Naive thymus-derived CD4-positive, alpha-beta T cell (primary cell): Measurements from ENCODE around the gene RIPPLY1. TPM values are rescaled to one million over a fixed set of nuclear protein-coding genes. Genes with fewer than 3 reads are reported as not detected.
A peak's percentile ranks its signal among the peaks of the same experiment; 100 is the strongest.

Experiments
- ATAC-seq: fragments of 150-1000 bp; cut with Tn5 transposase; 2 replicates; pipeline ENCODE4 v1.10.0; 2021; ENCODE audit warnings: mild to moderate bottlenecking, moderate library complexity
- CTCF ChIA-PET: fragments of 350-600 bp; sonication (Branson Sonifier 250); formaldehyde crosslinking; loops from one replicate; lab custom pipeline; 2021; ENCODE audit warnings: antibody characterized with exemption; lab: Charles Lee
- POLR2A ChIA-PET: fragments of 350-600 bp; sonication (Branson Sonifier 250); formaldehyde crosslinking; loops from one replicate; lab custom pipeline; 2021; ENCODE audit warnings: antibody characterized with exemption, inconsistent platforms; lab: Charles Lee
- DNase-seq, 9 donors: peaks; one replicate each; pipeline versions ENCODE4 v3.0.0 to v3.0.0-alpha.2; 2020 to 2022; ENCODE audit warnings: mixed read lengths in 1 of 9
- H3K27ac ChIP-seq: one replicate; pipeline ENCODE4 v1.7.0; 2013; ENCODE audit warnings: mild to moderate bottlenecking, low read depth, low read length, moderate library complexity
- H3K27me3 ChIP-seq, 2 donors: one replicate each; pipeline ENCODE4 v1.7.0; 2013; ENCODE audit warnings: low read length in 2 of 2, mild to moderate bottlenecking in 2 of 2, moderate library complexity in 2 of 2; ENCODE audit not compliant: control insufficient read depth in 2 of 2, insufficient read depth in 2 of 2
- H3K36me3 ChIP-seq, 3 experiments: 1 replicate in 2 of 3; 2 replicates in 1 of 3; pipeline ENCODE4 v1.7.0; 2013; ENCODE audit warnings: low read length in 3 of 3, mild to moderate bottlenecking in 3 of 3, moderate library complexity in 1 of 3; ENCODE audit not compliant: insufficient read depth in 3 of 3, control insufficient read depth in 2 of 3
- H3K4me1 ChIP-seq, 2 donors: one replicate each; pipeline ENCODE4 v1.7.0; 2013; ENCODE audit warnings: low read length in 2 of 2, mild to moderate bottlenecking in 2 of 2, moderate library complexity in 1 of 2; ENCODE audit not compliant: control insufficient read depth in 2 of 2, insufficient read depth in 2 of 2
- H3K4me3 ChIP-seq: 2 replicates; pipeline ENCODE4 v1.7.0; 2013; ENCODE audit warnings: mild to moderate bottlenecking, low read length
- H3K9me3 ChIP-seq, 3 experiments: 1 replicate in 2 of 3; 2 replicates in 1 of 3; pipeline ENCODE4 v1.7.0; 2013; ENCODE audit warnings: low read length in 3 of 3; ENCODE audit not compliant: control insufficient read depth in 2 of 3
- H3K27ac Mint-ChIP-seq, 9 donors: one replicate each; pipeline ENCODE4 v1.8.0; 2020 to 2022; ENCODE audit warnings: mixed read lengths in 9 of 9, mild to moderate bottlenecking in 8 of 9, moderate library complexity in 5 of 9, inconsistent platforms in 2 of 9
- H3K27me3 Mint-ChIP-seq, 5 donors: one replicate each; pipeline ENCODE4 v1.8.0; 2021 to 2022; ENCODE audit warnings: mixed read lengths in 5 of 5, mild to moderate bottlenecking in 1 of 5
- H3K36me3 Mint-ChIP-seq, 5 donors: one replicate each; pipeline ENCODE4 v1.8.0; 2020 to 2022; ENCODE audit warnings: mixed read lengths in 5 of 5, mild to moderate bottlenecking in 3 of 5, inconsistent platforms in 1 of 5
- H3K4me1 Mint-ChIP-seq, 7 donors: one replicate each; pipeline ENCODE4 v1.8.0; 2020 to 2022; ENCODE audit warnings: mixed read lengths in 7 of 7, mild to moderate bottlenecking in 3 of 7, inconsistent platforms in 1 of 7
- H3K4me3 Mint-ChIP-seq, 10 donors: one replicate each; pipeline ENCODE4 v1.8.0; 2020 to 2022; ENCODE audit warnings: mild to moderate bottlenecking in 10 of 10, mixed read lengths in 10 of 10, moderate library complexity in 6 of 10, inconsistent platforms in 2 of 10
- H3K9me3 Mint-ChIP-seq, 11 donors: one replicate each; pipeline ENCODE4 v1.8.0; 2020 to 2022; ENCODE audit warnings: mixed read lengths in 11 of 11, mild to moderate bottlenecking in 4 of 11, inconsistent platforms in 1 of 11, moderate library complexity in 1 of 11
- intact Hi-C, 2 donors: fragments of 100-400 bp; cut with micrococcal nuclease; formaldehyde crosslinking; loops; one replicate each; pipeline ENCODE4 v1.15.1; 2023
- polyA plus RNA-seq, 2 donors: library from polyadenylated mRNA; unstranded; fragments of 300-500 nt; fragmentation: Illumina TruSeq; gene quantifications; one replicate each; pipeline ENCODE4 v1.2.3, GENCODE V29; 2021
- total RNA-seq, 6 experiments: library from RNA in 5 of 6; stranded (reverse) in 5 of 6; gene quantifications; 1 replicate in 5 of 6; 2 replicates in 1 of 6; pipeline ENCODE4 v1.2.3 and lab custom pipeline; 2021 to 2026

The RIPPLY1 gene
- total and polyA plus RNA-seq, 7 experiments from 2014 or later: 0.53 TPM; not detected in 6

- H3K4me1 Mint-ChIP-seq: no peaks in the 10 kb centered on the region
- H3K4me3 Mint-ChIP-seq: no peak overlapping the region
Observed at GRCh38 chrX:106948641-106949040, 45.5 kb upstream of the RIPPLY1 start.

GRCh38 chrX:106946464-106946863 is 43.3 kb upstream of the RIPPLY1 start:
- Mint-ChIP-seq H3K27ac (no peak overlapping the region), H3K4me3 (no peak overlapping the region), H3K36me3 (peaks cover 0 to 12% (median 7%) of the 10 kb centered on the region in 5 donors), H3K4me1 (no peaks in the 10 kb centered on the region), H3K9me3 (no peaks in the 10 kb centered on the region), H3K27me3 (no peaks in the 10 kb centered on the region)
- peaks cover 0 to 5% (median 0%) of the 10 kb centered on the region in 3 experiments for H3K36me3 ChIP-seq
- H3K4me3 ChIP-seq: no peak overlapping the region
- no peaks in the 10 kb centered on the region for H3K4me1 ChIP-seq
- ATAC-seq (no peak), DNase-seq (no peak)
- CTCF ChIA-PET: interaction anchor here (0.8 kb wide), 1 partner anchor 8 kb away, joined by 3 read pairs; no protein-coding TSS in a partner anchor
- H3K27me3 ChIP-seq: no peaks in the 10 kb centered on the region
- intact Hi-C loops: no loop called here
- POLR2A ChIA-PET: no interaction called here
- no peaks in the 10 kb centered on the region for H3K9me3 ChIP-seq
- H3K27ac ChIP-seq: no peak overlapping the region

More at GRCh38 chrX:106948641-106949040, 45.5 kb upstream of the RIPPLY1 start:
- intact Hi-C loops: no loop called here
- DNase-seq (no peak), ATAC-seq (no peak)
- Histone ChIP-seq H3K27me3 (no peaks in the 10 kb centered on the region), H3K36me3 (no peaks in the 10 kb centered on the region), H3K27ac (no peak overlapping the region), H3K9me3 (no peaks in the 10 kb centered on the region), H3K4me3 (no peak overlapping the region), H3K4me1 (no peaks in the 10 kb centered on the region)
- Mint-ChIP-seq H3K27me3 (no peaks in the 10 kb centered on the region), H3K9me3 (no peaks in the 10 kb centered on the region), H3K36me3 (peaks cover 0 to 4% (median 0%) of the 10 kb centered on the region in 5 donors), H3K27ac (no peak overlapping the region)
- ChIA-PET CTCF (no interaction called here), POLR2A (no interaction called here)

DNA sequence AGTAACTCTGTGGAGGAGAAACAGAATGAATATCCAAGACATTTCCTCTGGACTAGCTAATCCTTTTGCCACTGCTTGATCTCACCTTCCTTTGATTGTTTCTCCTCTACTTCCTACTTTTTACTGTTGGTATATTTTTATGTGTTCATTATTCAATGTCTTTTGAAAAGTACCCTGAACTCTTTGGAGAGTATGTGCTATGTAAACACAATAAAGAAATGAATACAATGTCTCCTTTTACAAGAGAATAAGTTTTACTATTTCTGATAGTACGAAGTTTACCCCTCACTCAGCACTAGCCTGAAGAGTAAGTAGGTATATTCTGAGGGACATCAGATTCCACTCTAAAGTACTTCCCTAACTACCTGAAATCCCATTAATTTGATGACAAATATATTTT is 36.9 kb upstream of the RIPPLY1 start:
- CTCF ChIA-PET: no interaction called here
- Histone ChIP-seq H3K36me3 (peaks cover 0 to 5% (median 0%) of the 10 kb centered on the region in 3 experiments), H3K9me3 (no peaks in the 10 kb centered on the region), H3K4me3 (no peak overlapping the region), H3K4me1 (no peaks in the 10 kb centered on the region), H3K27ac (no peak overlapping the region), H3K27me3 (no peaks in the 10 kb centered on the region)
- DNase-seq (no peak), ATAC-seq (no peak)
- Mint-ChIP-seq H3K4me1 (peaks cover 0 to 2% (median 0%) of the 10 kb centered on the region in 7 donors), H3K36me3 (peaks cover 0 to 18% (median 9%) of the 10 kb centered on the region in 5 donors), H3K27me3 (no peaks in the 10 kb centered on the region), H3K9me3 (no peaks in the 10 kb centered on the region), H3K4me3 (no peak overlapping the region), H3K27ac (no peak overlapping the region)
- POLR2A ChIA-PET: no interaction called here
- intact Hi-C loops: no loop called here

DNA sequence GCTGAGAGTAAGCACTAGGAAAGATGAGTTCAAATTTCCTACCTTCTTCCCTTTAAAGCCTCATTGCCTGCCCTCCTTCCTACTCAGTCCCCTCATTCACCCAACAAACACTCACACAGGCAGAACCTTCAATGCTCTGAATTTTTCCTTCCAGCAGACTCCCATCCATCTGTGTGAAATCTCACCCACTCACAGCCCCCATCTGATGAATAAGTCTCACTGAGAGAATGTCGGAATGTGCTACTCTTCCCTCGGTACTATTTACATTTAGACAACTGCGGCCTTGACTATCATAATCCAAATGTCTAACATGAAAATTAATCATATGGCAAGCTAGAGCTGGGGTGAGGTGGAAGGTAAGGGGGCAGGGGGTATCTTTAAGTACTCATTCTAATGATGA is 36.4 kb upstream of the RIPPLY1 start:
- intact Hi-C loops: no loop called here
- no peak overlapping the region for H3K27ac Mint-ChIP-seq
- Histone ChIP-seq H3K4me3 (no peak overlapping the region), H3K27me3 (no peaks in the 10 kb centered on the region), H3K27ac (no peak overlapping the region), H3K36me3 (peaks cover 0 to 5% (median 0%) of the 10 kb centered on the region in 3 experiments), H3K4me1 (no peaks in the 10 kb centered on the region), H3K9me3 (no peaks in the 10 kb centered on the region)
- H3K4me3 Mint-ChIP-seq: no peak overlapping the region
- no peak for DNase-seq
- CTCF ChIA-PET: no interaction called here
- peaks cover 0 to 2% (median 0%) of the 10 kb centered on the region in 7 donors for H3K4me1 Mint-ChIP-seq
- H3K36me3 Mint-ChIP-seq: peaks cover 0 to 18% (median 9%) of the 10 kb centered on the region in 5 donors
- no peaks in the 10 kb centered on the region for H3K27me3 Mint-ChIP-seq
- no peak for ATAC-seq
- no peaks in the 10 kb centered on the region for H3K9me3 Mint-ChIP-seq
- POLR2A ChIA-PET: no interaction called here

GRCh38 chrX:106936246-106936645 is 33.1 kb upstream of the RIPPLY1 start:
- Histone ChIP-seq H3K27me3 (no peaks in the 10 kb centered on the region), H3K27ac (no peak overlapping the region), H3K9me3 (no peaks in the 10 kb centered on the region), H3K4me1 (peaks cover 0 to 4% of the 10 kb centered on the region in 2 donors), H3K4me3 (no peak overlapping the region), H3K36me3 (no peaks in the 10 kb centered on the region)
- H3K4me1 Mint-ChIP-seq: peaks cover 0 to 14% (median 6%) of the 10 kb centered on the region in 7 donors
- intact Hi-C loops: no loop called here
- no peaks in the 10 kb centered on the region for H3K9me3 Mint-ChIP-seq
- no peaks in the 10 kb centered on the region for H3K27me3 Mint-ChIP-seq
- CTCF ChIA-PET: no interaction called here
- no peak for ATAC-seq
- peaks cover 0 to 4% (median 0%) of the 10 kb centered on the region in 5 donors for H3K36me3 Mint-ChIP-seq
- no peak overlapping the region for H3K27ac Mint-ChIP-seq
- POLR2A ChIA-PET: no interaction called here
- no peak overlapping the region for H3K4me3 Mint-ChIP-seq
- DNase-seq: no peak

DNA sequence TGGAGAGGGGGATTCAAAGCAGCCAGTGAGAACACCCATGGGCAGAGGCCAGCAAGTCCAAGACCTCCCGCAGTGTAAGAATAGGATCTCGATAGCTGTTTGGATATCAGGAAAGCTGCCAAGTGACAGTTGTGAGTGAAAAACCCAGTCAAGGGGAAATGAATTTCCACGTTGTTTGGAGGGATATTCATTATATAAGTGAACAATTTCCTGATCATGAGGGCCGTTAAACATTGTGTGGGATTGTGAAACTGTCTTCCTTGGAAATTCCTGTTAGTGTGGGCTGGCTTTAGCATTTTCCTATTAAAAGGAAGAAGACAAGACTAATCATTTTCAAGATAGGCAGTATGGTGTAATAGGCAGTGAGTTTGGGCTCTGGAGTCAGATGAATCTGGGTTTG is 32.0 kb upstream of the RIPPLY1 start:
- H3K4me1 Mint-ChIP-seq: peaks cover 0 to 14% (median 6%) of the 10 kb centered on the region in 7 donors
- DNase-seq (no peak), ATAC-seq (no peak)
- H3K4me3 ChIP-seq: no peak overlapping the region
- no peak overlapping the region for H3K4me3 Mint-ChIP-seq
- no peaks in the 10 kb centered on the region for H3K9me3 Mint-ChIP-seq
- H3K4me1 ChIP-seq: peaks cover 0 to 4% of the 10 kb centered on the region in 2 donors
- CTCF ChIA-PET: no interaction called here
- H3K9me3 ChIP-seq: no peaks in the 10 kb centered on the region
- H3K36me3 Mint-ChIP-seq: no peaks in the 10 kb centered on the region
- no peaks in the 10 kb centered on the region for H3K27me3 Mint-ChIP-seq
- no peak overlapping the region for H3K27ac Mint-ChIP-seq
- intact Hi-C loops: no loop called here
- H3K27ac ChIP-seq: no peak overlapping the region
- no peaks in the 10 kb centered on the region for H3K27me3 ChIP-seq
- H3K36me3 ChIP-seq: no peaks in the 10 kb centered on the region
- POLR2A ChIA-PET: no interaction called here

DNA sequence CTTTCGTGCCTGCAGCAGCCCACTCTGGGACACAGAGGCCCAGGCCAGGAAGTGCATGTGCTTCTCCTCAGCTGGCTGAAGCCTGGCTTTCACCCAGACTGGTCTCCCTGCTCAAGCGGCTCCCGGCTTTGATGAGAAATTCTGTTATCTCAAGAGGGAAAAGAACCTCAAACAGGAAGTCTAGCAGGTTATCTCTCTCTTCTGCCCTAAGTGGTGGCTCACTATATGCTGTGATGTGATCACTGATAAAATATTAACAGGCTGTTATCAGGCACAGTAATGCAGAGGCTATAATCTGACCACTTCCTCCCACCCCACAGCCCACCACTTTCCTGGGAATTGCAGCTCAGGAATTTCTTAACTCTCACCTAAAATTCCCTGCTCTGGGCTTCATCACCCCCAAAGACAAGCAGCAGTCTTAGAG is 30.4 kb upstream of the RIPPLY1 start:
- Histone ChIP-seq H3K9me3 (no peaks in the 10 kb centered on the region), H3K27me3 (no peaks in the 10 kb centered on the region), H3K27ac (no peak overlapping the region), H3K36me3 (no peaks in the 10 kb centered on the region), H3K4me1 (peaks cover 0 to 4% of the 10 kb centered on the region in 2 donors), H3K4me3 (no peak overlapping the region)
- ChIA-PET CTCF (no interaction called here), POLR2A (no interaction called here)
- Mint-ChIP-seq H3K27me3 (no peaks in the 10 kb centered on the region), H3K36me3 (no peaks in the 10 kb centered on the region), H3K9me3 (no peaks in the 10 kb centered on the region), H3K4me3 (no peak overlapping the region), H3K27ac (peak overlapping the region in 4 of 9 donors; percentile 37 to 54 (median 48)), H3K4me1 (peaks cover 0 to 14% (median 6%) of the 10 kb centered on the region in 7 donors)
- ATAC-seq (no peak), DNase-seq (peak in 1 of 9 donors; percentile 2)
- intact Hi-C loops: no loop called here
